ENCODE data around the gene CDK14. TPM values are rescaled to one million over a fixed set of nuclear protein-coding genes. Genes with fewer than 3 reads are reported as not detected.

The CDK14 gene
- total and polyA plus RNA-seq, 2 of the 8 experiments (the other 6 are each of a cell fraction or from before 2014, with no cell fraction given), result 5.5 to 47.3 TPM

DNA sequence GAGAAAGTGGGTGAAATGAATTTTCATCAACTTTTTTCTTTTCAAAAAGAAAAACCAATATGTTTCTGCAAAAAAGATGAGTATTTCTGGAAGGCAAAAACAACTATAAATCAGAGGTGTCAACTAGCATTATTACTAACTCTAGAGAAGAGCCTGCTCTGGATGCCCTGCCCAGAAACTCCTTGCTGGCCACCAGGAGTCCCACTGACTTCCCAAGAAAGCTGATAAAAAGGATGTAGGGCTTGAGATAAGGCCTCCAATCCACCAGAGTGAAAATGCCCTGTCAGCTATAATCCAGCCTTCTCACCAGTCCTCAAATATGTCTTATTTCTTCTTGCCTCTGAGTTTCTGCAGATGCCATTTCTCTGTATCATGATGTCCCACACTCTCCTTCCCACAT lies 651.4 kb downstream of the CDK14 start:
- DNase-seq (ENCODE audit: low read depth in 1 of 2, low spot score in 2 of 2) (no peak), FAIRE-seq (no peak)
- H3K27ac ChIP-seq (ENCODE audit: low read depth, low read length), result no peak overlapping the region

More for the DNA sequence above, 651.4 kb downstream of the CDK14 start:
- TF ChIP-seq GABPA (IDR thresholded peaks at IDR 0.05; ENCODE audit: borderline replicate concordance, insufficient read depth, low read length), result no peak
- TF ChIP-seq RAD21 (IDR thresholded peaks at IDR 0.05 in 1 of 2, conservative IDR thresholded peaks at IDR 0.05 in 1 of 2; ENCODE audit: low read depth in 2 of 2, low read length in 2 of 2), result peak; percentile 17 to 29; a peak in 2 of 4 replicates
- TF ChIP-seq MAFK (IDR thresholded peaks at IDR 0.05; ENCODE audit: low read depth, low read length), result peak; percentile 86
- TF ChIP-seq TEAD4 (IDR thresholded peaks at IDR 0.05; ENCODE audit: low read depth, low read length), result no peak
- no peaks in the 10 kb centered on the region for H3K23me2 ChIP-seq (ENCODE audit: low read depth, low read length)
- H3K56ac ChIP-seq (replicated peaks; ENCODE audit: insufficient read length, low read depth, low read length), result no peak overlapping the region
- no peak overlapping the region for H2AK5ac ChIP-seq (ENCODE audit: low read depth, low read length)
- H2BK15ac ChIP-seq (ENCODE audit: low read length), result no peak overlapping the region
- H4K91ac ChIP-seq (replicated peaks; ENCODE audit: insufficient read length, low read length), result no peak overlapping the region
- no peak overlapping the region for H2BK12ac ChIP-seq (ENCODE audit: low read depth, low read length)
- no peak overlapping the region for H3K18ac ChIP-seq (ENCODE audit: extremely low read depth, low read length)
- H3K9ac ChIP-seq (replicated peaks in 1 of 4; ENCODE audit: extremely low read depth in 1 of 4, low read depth in 3 of 4, low read length in 3 of 4), result no peak overlapping the region
- H2BK20ac ChIP-seq (ENCODE audit: low read length), result no peak overlapping the region
- no peaks in the 10 kb centered on the region for H3K4me1 ChIP-seq (replicated peaks in 1 of 4; ENCODE audit: control insufficient read depth in 3 of 4, insufficient read depth in 4 of 4, low read length in 3 of 4)
- CTCF ChIA-PET (ENCODE audit: partially characterized antibody), result interaction anchor here (0.7 to 1.4 kb wide), 8 partner anchors 13 to 605 kb away, joined by 3 to 5 read pairs (median 4); no protein-coding TSS in a partner anchor
- H3K4me3 ChIP-seq (ENCODE audit: extremely low read depth in 1 of 4, insufficient read depth in 2 of 4, low read depth in 3 of 4, low read length in 4 of 4), result no peak overlapping the region
- no peaks in the 10 kb centered on the region for H3K9me3 ChIP-seq (ENCODE audit: insufficient read depth in 2 of 2, low read depth in 1 of 2, low read length in 1 of 2)
- H2BK120ac ChIP-seq (replicated peaks; ENCODE audit: low read depth, low read length), result no peak overlapping the region
- no peak overlapping the region for H3K14ac ChIP-seq (ENCODE audit: insufficient read length)
- H3K4ac ChIP-seq (replicated peaks; ENCODE audit: insufficient read length, low read depth, low read length), result no peak overlapping the region
- H4K5ac ChIP-seq (ENCODE audit: insufficient read length, low read depth, low read length), result no peak overlapping the region
- POLR2A ChIA-PET (ENCODE audit: partially characterized antibody), result no interaction called here
- no peak overlapping the region for H2BK5ac ChIP-seq (ENCODE audit: low read depth, low read length)
- H3K36me3 ChIP-seq (ENCODE audit: control insufficient read depth in 2 of 4, insufficient read depth in 4 of 4, low read length in 3 of 4), result no peaks in the 10 kb centered on the region
- H4K20me1 ChIP-seq (replicated peaks in 1 of 2; ENCODE audit: control insufficient read depth in 1 of 2, insufficient read depth in 2 of 2, low read length in 2 of 2), result no peaks in the 10 kb centered on the region
- H3K4me2 ChIP-seq (ENCODE audit: insufficient read depth in 1 of 2, low read depth in 2 of 2, low read length in 2 of 2), result no peak overlapping the region
- no peak overlapping the region for H4K8ac ChIP-seq (ENCODE audit: extremely low read depth, insufficient read depth, low read length)
- no peak overlapping the region for H2AFZ ChIP-seq (ENCODE audit: low read length)
- no peaks in the 10 kb centered on the region for H3K27me3 ChIP-seq (replicated peaks in 1 of 4; ENCODE audit: control insufficient read depth in 3 of 4, extremely low read depth in 1 of 4, insufficient read depth in 3 of 4, low read length in 3 of 4)
- H3K79me1 ChIP-seq (ENCODE audit: low read depth, low read length), result no peaks in the 10 kb centered on the region; the same call in 1 of the 2 replicates
- no peak overlapping the region for H3K23ac ChIP-seq (ENCODE audit: insufficient read length)
- no peaks in the 10 kb centered on the region for H3K79me2 ChIP-seq (ENCODE audit: control insufficient read depth in 1 of 2, insufficient read depth in 2 of 2, low read length in 2 of 2)
